ENCODE results near the gene ASH1L.
"Not testable (repeated sequence)": the region's sequence is repeated elsewhere in the genome, so short reads cannot be mapped to it uniquely, and the experiment has no call there.

The ASH1L gene

GRCh38 chr1:155424091-155424490, 138.5 kb downstream of the ASH1L start:
- no peak for TF ChIP-seq CTCF (IDR thresholded peaks at IDR 0.05; ENCODE audit: control insufficient read depth, extremely low read depth, insufficient read depth)
- no peak overlapping the region for H3K4me3 ChIP-seq (ENCODE audit: low read depth, low read length)
- DNase-seq (ENCODE audit: low read depth): peak; percentile 22

GRCh38 chr1:155420788-155421187, 141.8 kb downstream of the ASH1L start:
- TF ChIP-seq CTCF (IDR thresholded peaks at IDR 0.05; ENCODE audit: control insufficient read depth, extremely low read depth, insufficient read depth): no peak
- H3K4me3 ChIP-seq (ENCODE audit: low read depth, low read length): no peak overlapping the region
- no peak for DNase-seq (ENCODE audit: low read depth)

- not testable (repeated sequence) for DNase-seq (ENCODE audit: low read depth); H3K4me3 ChIP-seq (ENCODE audit: low read depth, low read length)
Observed at GRCh38 chr1:155411840-155412239, 150.8 kb downstream of the ASH1L start.

- no peak for TF ChIP-seq CTCF (IDR thresholded peaks at IDR 0.05; ENCODE audit: control insufficient read depth, extremely low read depth, insufficient read depth)
- DNase-seq (ENCODE audit: low read depth): no peak
- H3K4me3 ChIP-seq (ENCODE audit: low read depth, low read length): no peak overlapping the region
Observed at GRCh38 chr1:155410931-155411330, 151.7 kb downstream of the ASH1L start.

GRCh38 chr1:155396874-155397476, 165.6 kb downstream of the ASH1L start:
- DNase-seq (ENCODE audit: low read depth): no peak

GRCh38 chr1:155392898-155393411, 169.6 kb downstream of the ASH1L start:
- peak; percentile 81 for DNase-seq (ENCODE audit: low read depth)
- no peak overlapping the region for H3K4me3 ChIP-seq (ENCODE audit: low read depth, low read length)
- TF ChIP-seq CTCF (IDR thresholded peaks at IDR 0.05; ENCODE audit: control insufficient read depth, extremely low read depth, insufficient read depth): no peak

More at GRCh38 chr1:155396874-155397476, 165.6 kb downstream of the ASH1L start:
- H3K4me3 ChIP-seq (ENCODE audit: low read depth, low read length): no peak overlapping the region
- TF ChIP-seq CTCF (IDR thresholded peaks at IDR 0.05; ENCODE audit: control insufficient read depth, extremely low read depth, insufficient read depth): no peak

GRCh38 chr1:155389826-155390225, 172.8 kb downstream of the ASH1L start:
- no peak overlapping the region for H3K4me3 ChIP-seq (ENCODE audit: low read depth, low read length)
- no peak for DNase-seq (ENCODE audit: low read depth)

GRCh38 chr1:155385836-155386235, 176.8 kb downstream of the ASH1L start:
- H3K4me3 ChIP-seq (ENCODE audit: low read depth, low read length); DNase-seq (ENCODE audit: low read depth): not testable (repeated sequence)

More at GRCh38 chr1:155389826-155390225, 172.8 kb downstream of the ASH1L start:
- TF ChIP-seq CTCF (IDR thresholded peaks at IDR 0.05; ENCODE audit: control insufficient read depth, extremely low read depth, insufficient read depth): no peak

Measured in LNCaP clone FGC (cell line).